Heart left ventricle (tissue), 16 donors: ENCODE data around the gene RNF126. TPM values are rescaled to one million over a fixed set of nuclear protein-coding genes. Genes with fewer than 3 reads are reported as not detected.

Experiments used
- ATAC-seq, 4 donors: fragments of 200-7000 bp; cut with Tn5 transposase; one replicate each; pipeline ENCODE4 v1.9.1; 2020 to 2022; ENCODE audit warnings: moderate library complexity in 4 of 4, mild to moderate bottlenecking in 3 of 4, moderate number of reproducible peaks in 1 of 4
- DNase-seq, 5 donors: peaks; one replicate each; pipeline ENCODE4 v3.0.0-alpha.2; 2020
- H3K27ac ChIP-seq, 12 donors: fragments of 200-600 bp; sonication (generic) in 4 of 12; one replicate each; pipeline versions ENCODE4 v1.5.0 to v1.8.0; 2016 to 2022; ENCODE audit warnings: mild to moderate bottlenecking in 2 of 12
- H3K27me3 ChIP-seq, 9 donors: fragments of 200-600 bp; sonication (generic) in 2 of 9; one replicate each; pipeline versions ENCODE4 v1.5.1 to v1.8.0; 2016 to 2022; ENCODE audit warnings: mild to moderate bottlenecking in 3 of 9
- H3K36me3 ChIP-seq, 9 donors: fragments of 200-600 bp; sonication (generic) in 2 of 9; one replicate each; pipeline versions ENCODE4 v1.5.0 to v1.8.0; 2018 to 2022; ENCODE audit warnings: mild to moderate bottlenecking in 2 of 9
- H3K4me1 ChIP-seq, 12 donors: fragments of 200-600 bp; sonication (generic) in 4 of 12; one replicate each; pipeline versions ENCODE4 v1.5.0 to v1.8.0; 2016 to 2022; ENCODE audit warnings: mild to moderate bottlenecking in 3 of 12
- H3K4me3 ChIP-seq, 12 donors: fragments of 200-600 bp; sonication (generic) in 4 of 12; one replicate each; pipeline versions ENCODE4 v1.5.0 to v1.8.0; 2017 to 2022; ENCODE audit warnings: mild to moderate bottlenecking in 9 of 12, moderate library complexity in 4 of 12
- H3K9me3 ChIP-seq, 12 donors: fragments of 200-600 bp; sonication (generic) in 4 of 12; one replicate each; pipeline versions ENCODE4 v1.5.0 to v1.8.0; 2016 to 2022; ENCODE audit warnings: mild to moderate bottlenecking in 1 of 12
- POLR2A ChIP-seq, 2 donors: fragments of 450-650 bp; IDR thresholded peaks; one replicate each; pipeline ENCODE4 v1.6.1; 2017; ENCODE audit warnings: antibody characterized with exemption in 2 of 2, mild to moderate bottlenecking in 2 of 2, moderate library complexity in 2 of 2
- whole genome bisulfite sequencing, 4 donors: extraction: QIAGEN DNeasy Blood & Tissue Kit in 2 of 4; methylation state at CpG; one replicate each; pipeline versions ENCODE4 v1.1.5 to v1.1.7; 2013 to 2018; 5-methylcytosine and 5-hydroxymethylcytosine counted together
- intact Hi-C, 10 donors: fragments of 100-400 bp; cut with DNase I; formaldehyde crosslinking; loops; one replicate each; pipeline versions ENCODE4 v1.11.1 to v1.14.2; 2022
- polyA plus RNA-seq, 2 donors: library from polyadenylated mRNA; stranded (reverse); fragments of 200-250 nt; gene quantifications; one replicate each; pipeline ENCODE4 v1.2.3, GENCODE V29; 2013
- total RNA-seq, 9 donors: library from RNA; depleted of rRNA in 2 of 9; stranded (reverse); fragments of >200 nt in 2 of 9; fragmentation: NEBNext Ultra II Directional in 3 of 9; extraction: Animal tissue kit (Norgen Biotek cat#: 25700) in 3 of 9; gene quantifications; one replicate each; pipeline versions ENCODE4 v1.1.0 to v1.2.4, GENCODE V29; 2016 to 2023
- TF ChIP-seq, protein P1 (sequence below), 12 donors: fragments of 200-600 bp; sonication (generic) in 4 of 12; IDR thresholded peaks; one replicate each; pipeline versions ENCODE4 v1.5.0 to v1.8.0; 2018 to 2022; ENCODE audit warnings: antibody characterized with exemption in 12 of 12, mild to moderate bottlenecking in 5 of 12
- donor health status: ischemic (EF 13 %, LVEDD 7.1; RV severe dilation, severe dysfunction).
- donor health status: healthy with polysubstance abuse.
- donor health status: DM: no; HTN: yes; CAD: no.
- donor health status: DM: no; HTN: no; CAD: no.
- donor health status: ischemic (EF 25% LVEDD 6.9; RV normal size, moderate dysfunction).
- donor health status: ischemic (EF 25% LVEDD 5.7; RV mildly dilated, moderate dysfunction).
- donor health status: healthy.
- donor health status: DM: yes; HTN: yes; CAD: no.
- donor health status: ischemic (EF 35%, LVEDD 5.7; RV mildly dilated, moderate dysfunction).
- donor health status: nonischemic (EF 11% LVEDD 7.7; RV severe dilation, severe dysfunction).
- donor health status: DM: yes; HTN: yes; CAD: no.
- donor health status: PGD.
- donor health status: ischemic (EF 29% LVEDD 5.4; RV normal size, mild dysfunction).
- donor health status: nonischemic (EF 23%, LVEDD 6.1; RV moderate dilation, normal function).

RNF126 gene
- total and polyA plus RNA-seq, 11 donors = 21.6 to 105 (median 29.4) TPM

DNA sequence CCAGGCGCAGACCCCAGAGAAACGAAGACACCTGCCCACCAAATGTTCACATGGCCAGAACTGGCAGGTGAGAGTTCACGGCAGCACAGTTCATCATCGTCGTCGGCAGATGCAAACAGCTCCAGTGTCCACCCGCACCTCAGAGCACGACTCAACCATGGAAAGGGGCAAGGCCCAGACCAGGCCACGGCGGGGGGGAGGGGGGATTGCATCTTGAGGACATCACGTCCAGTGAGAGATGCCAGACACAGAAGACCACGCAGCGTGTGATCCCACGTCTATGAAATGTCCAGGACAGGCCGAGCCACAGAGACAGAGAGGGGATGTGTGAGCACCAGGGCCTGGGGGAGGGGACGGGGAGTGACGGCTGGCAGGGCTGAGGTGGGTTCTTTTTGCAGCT, 7.3 kb downstream of the RNF126 start:
- intact Hi-C loops = loop anchor here in 1 of 10 donors (10.0 kb wide), 1 partner anchor 61 kb away; no protein-coding TSS in a partner anchor
- Histone ChIP-seq H3K9me3 (no peaks in the 10 kb centered on the region), H3K27ac (no peak overlapping the region), H3K36me3 (peaks cover 0 to 53% (median 31%) of the 10 kb centered on the region in 9 donors), H3K4me1 (peaks cover 13 to 53% (median 36%) of the 10 kb centered on the region in 12 donors), H3K4me3 (no peak overlapping the region), H3K27me3 (no peaks in the 10 kb centered on the region)
- no peak for ATAC-seq
- no peak for DNase-seq
- no peak for TF ChIP-seq POLR2A (IDR thresholded peaks at IDR 0.05)
- TF ChIP-seq, protein P1, sequence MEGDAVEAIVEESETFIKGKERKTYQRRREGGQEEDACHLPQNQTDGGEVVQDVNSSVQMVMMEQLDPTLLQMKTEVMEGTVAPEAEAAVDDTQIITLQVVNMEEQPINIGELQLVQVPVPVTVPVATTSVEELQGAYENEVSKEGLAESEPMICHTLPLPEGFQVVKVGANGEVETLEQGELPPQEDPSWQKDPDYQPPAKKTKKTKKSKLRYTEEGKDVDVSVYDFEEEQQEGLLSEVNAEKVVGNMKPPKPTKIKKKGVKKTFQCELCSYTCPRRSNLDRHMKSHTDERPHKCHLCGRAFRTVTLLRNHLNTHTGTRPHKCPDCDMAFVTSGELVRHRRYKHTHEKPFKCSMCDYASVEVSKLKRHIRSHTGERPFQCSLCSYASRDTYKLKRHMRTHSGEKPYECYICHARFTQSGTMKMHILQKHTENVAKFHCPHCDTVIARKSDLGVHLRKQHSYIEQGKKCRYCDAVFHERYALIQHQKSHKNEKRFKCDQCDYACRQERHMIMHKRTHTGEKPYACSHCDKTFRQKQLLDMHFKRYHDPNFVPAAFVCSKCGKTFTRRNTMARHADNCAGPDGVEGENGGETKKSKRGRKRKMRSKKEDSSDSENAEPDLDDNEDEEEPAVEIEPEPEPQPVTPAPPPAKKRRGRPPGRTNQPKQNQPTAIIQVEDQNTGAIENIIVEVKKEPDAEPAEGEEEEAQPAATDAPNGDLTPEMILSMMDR (IDR thresholded peaks at IDR 0.05) = no peak
- WGBS, 4 donors = 78 to 80% (median 80%) methylated on average over 17 of the region's 17 CpGs

DNA sequence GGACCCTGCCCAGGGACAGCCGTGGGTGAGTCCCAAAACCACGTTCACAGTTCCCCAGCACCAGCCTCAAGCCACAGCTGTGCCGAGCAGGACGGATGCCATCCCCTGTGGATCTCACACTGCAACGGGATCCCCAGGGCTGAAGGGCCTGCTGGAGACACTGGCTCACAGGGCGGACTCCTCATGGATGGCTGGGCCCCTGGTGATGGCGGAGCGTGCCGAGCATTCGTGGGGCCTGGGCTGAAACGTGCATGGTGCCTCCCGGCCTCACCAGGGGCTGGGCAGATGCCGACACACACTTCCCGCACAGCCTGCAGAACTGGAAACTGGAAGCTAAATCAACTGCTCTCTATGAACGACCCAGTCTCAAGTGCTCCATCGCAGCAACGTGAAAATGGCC, 9.6 kb downstream of the RNF126 start:
- Histone ChIP-seq H3K9me3 (no peaks in the 10 kb centered on the region), H3K27ac (no peak overlapping the region), H3K4me3 (no peak overlapping the region), H3K36me3 (peaks cover 0 to 69% (median 50%) of the 10 kb centered on the region in 9 donors), H3K4me1 (peaks cover under 1 to 30% (median 15%) of the 10 kb centered on the region in 12 donors), H3K27me3 (no peaks in the 10 kb centered on the region)
- 87 to 89% (median 88%) methylated on average over 10 to 17 of the region's 17 CpGs for WGBS, 4 donors
- DNase-seq (peak in 1 of 5 donors; percentile 24), ATAC-seq (no peak)
- intact Hi-C loops = loop anchor here in 1 of 10 donors (10.0 kb wide), 1 partner anchor 59 kb away; no protein-coding TSS in a partner anchor
- TF ChIP-seq POLR2A (IDR thresholded peaks at IDR 0.05) = no peak
- TF ChIP-seq, protein P1 (IDR thresholded peaks at IDR 0.05) = no peak

DNA sequence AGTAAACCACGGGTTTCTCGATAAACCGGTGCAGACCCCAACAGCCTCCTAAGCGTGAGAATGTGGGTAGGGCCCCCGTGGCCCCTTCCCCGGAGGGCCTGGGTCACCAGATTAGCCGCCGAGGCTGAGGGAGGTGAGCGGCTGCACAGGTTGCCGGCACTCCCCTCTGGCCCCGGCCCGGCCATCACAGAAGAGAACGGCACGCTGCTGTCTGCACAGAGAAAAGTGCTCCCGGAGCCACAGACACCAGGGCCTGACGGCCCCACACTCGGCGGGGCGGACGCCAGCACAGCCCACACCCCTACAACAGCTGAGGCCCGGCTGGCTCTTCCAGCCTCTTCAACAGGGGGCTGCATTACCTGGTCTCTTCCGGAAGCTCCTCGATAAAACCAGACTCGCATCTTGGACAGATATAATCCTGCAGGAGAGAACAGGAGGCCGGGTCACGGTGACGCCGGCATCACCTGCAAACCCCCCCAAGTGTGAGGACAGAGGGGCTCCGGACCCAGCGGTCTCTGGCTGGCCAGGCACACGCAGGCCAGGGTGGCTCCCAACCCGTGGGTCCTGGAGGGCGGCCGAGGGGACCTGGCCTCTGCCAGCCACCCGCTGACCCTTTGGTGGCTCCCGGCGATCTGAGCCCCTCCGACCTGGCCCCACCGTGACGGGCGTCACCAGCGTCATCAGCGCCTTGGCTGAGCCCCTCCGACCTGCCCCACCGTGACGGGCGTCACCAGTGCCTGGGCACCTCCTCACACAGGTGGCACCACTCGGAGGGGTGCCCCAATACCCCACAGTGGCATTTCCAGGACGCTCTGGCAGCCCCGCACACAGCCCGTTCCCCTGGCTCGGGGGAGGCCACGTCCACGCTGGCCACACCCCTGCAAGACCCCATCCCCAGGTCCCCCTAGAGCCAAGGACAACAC, 10.3 kb downstream of the RNF126 start:
- intact Hi-C loops = loop anchor here in 1 of 10 donors (10.0 kb wide), 1 partner anchor 58 kb away; no protein-coding TSS in a partner anchor
- ATAC-seq (no peak), DNase-seq (peak in 1 of 5 donors; percentile 24)
- H3K36me3 ChIP-seq = peaks cover 0 to 71% (median 57%) of the 10 kb centered on the region in 9 donors
- TF ChIP-seq, protein P1 (IDR thresholded peaks at IDR 0.05) = no peak
- no peak for TF ChIP-seq POLR2A (IDR thresholded peaks at IDR 0.05)
- H3K4me1 ChIP-seq = peaks cover 0 to 23% (median 8%) of the 10 kb centered on the region in 12 donors
- no peaks in the 10 kb centered on the region for H3K9me3 ChIP-seq
- H3K27ac ChIP-seq = no peak overlapping the region
- no peak overlapping the region for H3K4me3 ChIP-seq
- H3K27me3 ChIP-seq = no peaks in the 10 kb centered on the region
- WGBS, 4 donors = 93% methylated on average over 44 to 54 of the region's 54 CpGs

DNA sequence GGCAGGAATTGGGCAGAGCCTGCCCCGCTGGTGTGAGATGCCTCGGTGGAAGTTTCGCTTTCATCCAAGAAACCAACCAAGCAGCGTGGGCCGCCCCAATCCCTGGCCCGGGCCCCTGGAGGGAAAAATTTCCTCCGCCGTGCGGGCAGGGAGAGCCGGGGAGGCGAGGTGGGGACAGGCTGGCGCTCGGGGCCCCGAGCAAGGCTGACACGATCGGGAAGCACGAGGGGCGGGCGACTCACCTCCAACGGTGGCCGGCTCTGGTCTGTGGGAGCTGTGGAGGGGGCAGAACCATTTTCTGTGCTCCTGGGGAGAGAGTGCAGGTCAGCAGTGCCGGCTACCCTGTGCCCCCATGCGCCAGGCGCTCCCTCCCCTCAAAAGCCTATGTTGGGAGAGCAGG, 11.0 kb downstream of the RNF126 start:
- WGBS, 4 donors = 88 to 92% (median 90%) methylated on average over 9 to 24 of the region's 24 CpGs
- DNase-seq (peak in 1 of 5 donors; percentile 15), ATAC-seq (no peak)
- Histone ChIP-seq H3K4me3 (no peak overlapping the region), H3K36me3 (peaks cover 2 to 78% (median 64%) of the 10 kb centered on the region in 9 donors), H3K27ac (no peak overlapping the region), H3K9me3 (no peaks in the 10 kb centered on the region), H3K4me1 (peaks cover 0 to 16% (median 1%) of the 10 kb centered on the region in 12 donors), H3K27me3 (no peaks in the 10 kb centered on the region)
- TF ChIP-seq, protein P1 (IDR thresholded peaks at IDR 0.05) = no peak
- no peak for TF ChIP-seq POLR2A (IDR thresholded peaks at IDR 0.05)
- intact Hi-C loops = loop anchor here in 1 of 10 donors (10.0 kb wide), 1 partner anchor 57 kb away; no protein-coding TSS in a partner anchor
